H54 (cell line): Measurements from ENCODE around the gene MPPED1.

Experiments used
- DNase-seq: peaks from one replicate; pipeline ENCODE4 v3.0.0; 2011; ENCODE audit warnings: low spot score, mixed read lengths; ENCODE audit not compliant: insufficient read length
- FAIRE-seq: peaks from 3 replicates; lab custom pipeline; 2011; peaks lifted over from hg19 to GRCh38; lab: Jason Lieb, UNC
- POLR2A ChIP-seq: IDR thresholded peaks from 2 replicates; pipeline ENCODE4 v1.6.1; 2011; ENCODE audit warnings: low read depth, mild to moderate bottlenecking, low read length

The MPPED1 gene

GRCh38 chr22:43467216-43467940 lies 55.6 kb downstream of the MPPED1 start:
- TF ChIP-seq POLR2A, result no peak
- DNase-seq, result no peak
- no peak for FAIRE-seq

GRCh38 chr22:43470253-43470652 lies 58.4 kb downstream of the MPPED1 start:
- no peak for FAIRE-seq
- DNase-seq, result no peak
- TF ChIP-seq POLR2A, result no peak

GRCh38 chr22:43470941-43471585 lies 59.2 kb downstream of the MPPED1 start:
- TF ChIP-seq POLR2A, result no peak
- DNase-seq, result no peak
- FAIRE-seq, result no peak

GRCh38 chr22:43471606-43472135 lies 59.9 kb downstream of the MPPED1 start:
- DNase-seq (no peak), FAIRE-seq (no peak)
- TF ChIP-seq POLR2A, result no peak

- TF ChIP-seq POLR2A, result no peak
- FAIRE-seq (no peak), DNase-seq (no peak)
These were observed 61.2 kb downstream of the MPPED1 start for GRCh38 chr22:43473031-43473430.

- no peak for TF ChIP-seq POLR2A
- no peak for DNase-seq
- no peak for FAIRE-seq
These were observed 61.6 kb downstream of the MPPED1 start for GRCh38 chr22:43473441-43473840.

GRCh38 chr22:43474161-43475101 lies 62.6 kb downstream of the MPPED1 start:
- no peak for DNase-seq
- no peak for FAIRE-seq
- TF ChIP-seq POLR2A, result no peak

- no peak for TF ChIP-seq POLR2A
- no peak for FAIRE-seq
- DNase-seq, result no peak
These were observed 63.8 kb downstream of the MPPED1 start for GRCh38 chr22:43475549-43476076.

- TF ChIP-seq POLR2A, result no peak
- FAIRE-seq (no peak), DNase-seq (no peak)
These were observed 64.5 kb downstream of the MPPED1 start for GRCh38 chr22:43476341-43476740.

- TF ChIP-seq POLR2A, result no peak
- DNase-seq, result no peak
- FAIRE-seq, result no peak
These were observed 65.2 kb downstream of the MPPED1 start for GRCh38 chr22:43476751-43477725.

GRCh38 chr22:43477966-43478365 lies 66.2 kb downstream of the MPPED1 start:
- no peak for TF ChIP-seq POLR2A
- FAIRE-seq (no peak), DNase-seq (no peak)

- TF ChIP-seq POLR2A, result no peak
- DNase-seq, result no peak
- FAIRE-seq, result no peak
These were observed 66.9 kb downstream of the MPPED1 start for GRCh38 chr22:43478621-43479300.
